Fibroblast of lung (primary cell): Measurements from ENCODE around the gene KLF4. TPM values are rescaled to one million over a fixed set of nuclear protein-coding genes. Genes with fewer than 3 reads are reported as not detected.

ENCODE experiments used
- DNase-seq, 2 donors: peaks; one replicate each; pipeline versions ENCODE4 v3.0.0 to v3.0.0-alpha.2; 2010; ENCODE audit warnings: low read depth in 2 of 2
- H2AFZ ChIP-seq: 2 replicates; pipeline ENCODE4 v1.5.1; 2012; ENCODE audit warnings: low read length, control low read depth, inconsistent platforms
- H3K27ac ChIP-seq: 2 replicates; pipeline ENCODE4 v1.5.1; 2011; ENCODE audit warnings: low read length, control low read depth; ENCODE audit not compliant: insufficient read depth
- H3K27me3 ChIP-seq: 2 replicates; pipeline ENCODE4 v1.5.1; 2011; ENCODE audit warnings: mild to moderate bottlenecking, low read length; ENCODE audit not compliant: control insufficient read depth, insufficient read depth
- H3K36me3 ChIP-seq: 2 replicates; pipeline ENCODE4 v1.5.1; 2011; ENCODE audit warnings: low read length; ENCODE audit not compliant: control insufficient read depth, insufficient read depth
- H3K4me1 ChIP-seq: 2 replicates; pipeline ENCODE4 v1.5.1; 2011; ENCODE audit warnings: low read length; ENCODE audit not compliant: control insufficient read depth, insufficient read depth; ENCODE audit errors: extremely low read depth
- H3K4me2 ChIP-seq: 2 replicates; pipeline ENCODE4 v1.5.1; 2011; ENCODE audit warnings: low read length, control low read depth; ENCODE audit not compliant: insufficient read depth; ENCODE audit errors: extremely low read depth
- H3K4me3 ChIP-seq, 4 experiments: fragments of 200-600 bp in 1 of 4; sonication (generic) in 1 of 4; replicated peaks in 1 of 4; 2 replicates each; pipeline ENCODE4 v1.5.1; 2011 to 2016; ENCODE audit warnings: low read length in 4 of 4, low read depth in 3 of 4, mild to moderate bottlenecking in 3 of 4, control low read depth in 2 of 4, inconsistent platforms in 1 of 4, mixed read lengths in 1 of 4; ENCODE audit not compliant: insufficient read depth in 1 of 4; ENCODE audit errors: control extremely low read depth in 1 of 4
- H3K79me2 ChIP-seq: 2 replicates; pipeline ENCODE4 v1.5.1; 2012; ENCODE audit warnings: mild to moderate bottlenecking, low read length, inconsistent platforms; ENCODE audit not compliant: control insufficient read depth, insufficient read depth
- H3K9ac ChIP-seq: 2 replicates; pipeline ENCODE4 v1.5.1; 2011; ENCODE audit warnings: mild to moderate bottlenecking, low read length, control low read depth; ENCODE audit not compliant: insufficient read depth
- H3K9me3 ChIP-seq: 2 replicates; pipeline ENCODE4 v1.5.1; 2012; ENCODE audit warnings: low read depth, low read length; ENCODE audit not compliant: control insufficient read depth, insufficient read depth
- H4K20me1 ChIP-seq: 2 replicates; pipeline ENCODE4 v1.5.1; 2011; ENCODE audit warnings: low read length; ENCODE audit not compliant: control insufficient read depth, insufficient read depth; ENCODE audit errors: extremely low read depth
- CTCF ChIP-seq, 2 donors: IDR thresholded peaks in 1 of 2; conservative IDR thresholded peaks in 1 of 2; 1 replicate in 1 of 2; 2 replicates in 1 of 2; pipeline ENCODE4 v1.5.1; 2011 to 2012; ENCODE audit warnings: low read length in 2 of 2, control low read depth in 1 of 2, inconsistent platforms in 1 of 2, low read depth in 1 of 2, mild to moderate bottlenecking in 1 of 2
- EZH2 ChIP-seq: IDR thresholded peaks from 2 replicates; pipeline ENCODE4 v1.5.1; 2012; ENCODE audit warnings: low read length, control low read depth, mild to moderate bottlenecking; ENCODE audit errors: missing control alignments
- polyA plus RNA-seq, 2 donors: library from polyadenylated mRNA; depleted of rRNA in 1 of 2; stranded (reverse) in 1 of 2; unstranded in 1 of 2; fragments of >200 nt; gene quantifications; 2 replicates each; pipeline ENCODE4 v1.2.1, GENCODE V29; 2011 to 2012; ENCODE audit warnings: missing spikeins in 1 of 2
- total RNA-seq: library from RNA; depleted of rRNA; stranded (reverse); fragments of >200 nt; gene quantifications from 2 replicates; pipeline ENCODE4 v1.2.1, GENCODE V29; 2014

Gene KLF4
- total and polyA plus RNA-seq, 2 donors (not counting 1 experiment from before 2014, with no cell fraction given): 10.3 to 32.7 TPM

GRCh38 chr9:107483666-107484065 lies 5.9 kb downstream of the KLF4 start:
- Histone ChIP-seq H3K4me3 (peak overlapping the region in 2 of 4 experiments; percentile 8 to 95), H2AFZ (no peak overlapping the region)

GRCh38 chr9:107481035-107481434 lies 8.5 kb downstream of the KLF4 start:
- Histone ChIP-seq H4K20me1 (no peaks in the 10 kb centered on the region), H3K27ac (no peak overlapping the region), H3K9ac (no peak overlapping the region), H3K36me3 (peaks cover 2% of the 10 kb centered on the region), H3K4me3 (peak overlapping the region in 1 of 4 experiments; percentile 47), H3K4me2 (no peak overlapping the region), H2AFZ (no peak overlapping the region), H3K4me1 (no peaks in the 10 kb centered on the region), H3K27me3 (no peaks in the 10 kb centered on the region), H3K79me2 (peaks cover 2% of the 10 kb centered on the region), H3K9me3 (no peaks in the 10 kb centered on the region)
- peak in 1 of 2 donors; percentile 50 for DNase-seq
- no peak for TF ChIP-seq EZH2
- peak in 1 of 2 donors; percentile 33 for TF ChIP-seq CTCF (conservative IDR thresholded peaks at IDR 0.05 in 1 of 2, IDR thresholded peaks at IDR 0.05 in 1 of 2; ENCODE audit: low read depth in 1 of 2, low read length in 2 of 2)

More at GRCh38 chr9:107483666-107484065, 5.9 kb downstream of the KLF4 start:
- Histone ChIP-seq H3K79me2 (peaks cover 26% of the 10 kb centered on the region), H3K4me2 (no peak overlapping the region), H3K27ac (no peak overlapping the region), H3K27me3 (no peaks in the 10 kb centered on the region), H4K20me1 (no peaks in the 10 kb centered on the region), H3K9me3 (no peaks in the 10 kb centered on the region), H3K4me1 (no peaks in the 10 kb centered on the region), H3K9ac (no peak overlapping the region), H3K36me3 (peaks cover 13% of the 10 kb centered on the region)
- TF ChIP-seq CTCF (conservative IDR thresholded peaks at IDR 0.05 in 1 of 2, IDR thresholded peaks at IDR 0.05 in 1 of 2; ENCODE audit: low read depth in 1 of 2, low read length in 2 of 2): no peak
- no peak for TF ChIP-seq EZH2
- no peak for DNase-seq

- H4K20me1 ChIP-seq: no peaks in the 10 kb centered on the region
- H3K4me3 ChIP-seq: peak overlapping the region in 2 of 4 experiments; percentile 18 to 47
- H3K4me2 ChIP-seq: peak overlapping the region; percentile 66
- peak; percentile 65 to 94 for DNase-seq
- no peak overlapping the region for H3K9ac ChIP-seq
- no peak overlapping the region for H3K27ac ChIP-seq
- no peak overlapping the region for H2AFZ ChIP-seq
- H3K36me3 ChIP-seq: no peaks in the 10 kb centered on the region
- no peaks in the 10 kb centered on the region for H3K27me3 ChIP-seq
- TF ChIP-seq CTCF (conservative IDR thresholded peaks at IDR 0.05 in 1 of 2, IDR thresholded peaks at IDR 0.05 in 1 of 2; ENCODE audit: low read depth in 1 of 2, low read length in 2 of 2) (no peak), EZH2 (no peak)
- H3K79me2 ChIP-seq: no peaks in the 10 kb centered on the region
- H3K9me3 ChIP-seq: no peaks in the 10 kb centered on the region
- no peaks in the 10 kb centered on the region for H3K4me1 ChIP-seq
Measured at GRCh38 chr9:107480386-107480789, 9.2 kb downstream of the KLF4 start.
